Chondrocyte (in vitro differentiated cells): ENCODE results near the gene GNAQ. TPM values are rescaled to one million over a fixed set of nuclear protein-coding genes. Genes with fewer than 3 reads are reported as not detected.
A peak's percentile ranks its signal among the peaks of the same experiment; 100 is the strongest.
"Not testable (repeated sequence)": the region's sequence is repeated elsewhere in the genome, so short reads cannot be mapped to it uniquely, and the experiment has no call there.

Source experiments
- DNase-seq: peaks from one replicate; pipeline ENCODE4 v3.0.0; 2021; ENCODE audit warnings: mixed read lengths, low spot score
- H3K27ac Mint-ChIP-seq: one replicate; pipeline ENCODE4 v1.8.0; 2021; ENCODE audit warnings: mild to moderate bottlenecking, moderate library complexity, mixed read lengths; ENCODE audit not compliant: unreplicated experiment
- H3K27me3 Mint-ChIP-seq: 2 replicates; pipeline ENCODE4 v1.8.0; 2021; ENCODE audit warnings: low read depth, mixed read lengths
- H3K36me3 Mint-ChIP-seq: 2 replicates; pipeline ENCODE4 v1.8.0; 2021; ENCODE audit warnings: low read depth, mixed read lengths
- H3K4me1 Mint-ChIP-seq: 2 replicates; pipeline ENCODE4 v1.8.0; 2021; ENCODE audit warnings: low read depth, mild to moderate bottlenecking, mixed read lengths
- H3K4me3 Mint-ChIP-seq: one replicate; pipeline ENCODE4 v1.8.0; 2021; ENCODE audit warnings: mild to moderate bottlenecking, moderate library complexity, mixed read lengths; ENCODE audit not compliant: unreplicated experiment
- H3K9me3 Mint-ChIP-seq: 2 replicates; pipeline ENCODE4 v1.8.0; 2021; ENCODE audit warnings: low read depth, mixed read lengths
- CTCF ChIP-seq: fragments of 200-600 bp; sonication (generic); IDR thresholded peaks from 2 replicates; pipeline ENCODE4 v1.5.0; 2021; ENCODE audit warnings: antibody characterized with exemption, mild to moderate bottlenecking, moderate library complexity
- total RNA-seq: library from RNA; stranded (reverse); gene quantifications from 3 replicates; pipeline ENCODE4 v1.2.1, GENCODE V29; 2021

Gene GNAQ
- total RNA-seq, 1 donor from 2014 or later: 87.0 TPM

GRCh38 chr9:77864211-77864889 lies 167.3 kb downstream of the GNAQ start:
- no peak overlapping the region for H3K4me3 Mint-ChIP-seq
- no peaks in the 10 kb centered on the region for H3K27me3 Mint-ChIP-seq
- peak; percentile 29 for TF ChIP-seq CTCF
- no peak for DNase-seq
- H3K9me3 Mint-ChIP-seq: no peaks in the 10 kb centered on the region
- H3K4me1 Mint-ChIP-seq: peaks cover 5% of the 10 kb centered on the region
- peaks cover 12% of the 10 kb centered on the region for H3K36me3 Mint-ChIP-seq
- H3K27ac Mint-ChIP-seq: no peak overlapping the region

- DNase-seq, H3K4me3 Mint-ChIP-seq, H3K9me3 Mint-ChIP-seq, H3K4me1 Mint-ChIP-seq, H3K27ac Mint-ChIP-seq, H3K27me3 Mint-ChIP-seq: not testable (repeated sequence)
- peaks cover 12% of the 10 kb centered on the region for H3K36me3 Mint-ChIP-seq
Measured at GRCh38 chr9:77863638-77864037, 168.0 kb downstream of the GNAQ start.

- DNase-seq, H3K27ac Mint-ChIP-seq, H3K4me3 Mint-ChIP-seq, H3K9me3 Mint-ChIP-seq, H3K27me3 Mint-ChIP-seq: not testable (repeated sequence)
- peaks cover 17% of the 10 kb centered on the region for H3K4me1 Mint-ChIP-seq
- H3K36me3 Mint-ChIP-seq: peaks cover 12% of the 10 kb centered on the region
Measured at GRCh38 chr9:77860953-77861352, 170.7 kb downstream of the GNAQ start.

- peaks cover 3% of the 10 kb centered on the region for H3K36me3 Mint-ChIP-seq
- TF ChIP-seq CTCF: no peak
- no peak overlapping the region for H3K4me3 Mint-ChIP-seq
- DNase-seq: no peak
- H3K4me1 Mint-ChIP-seq: peaks cover 26% of the 10 kb centered on the region
- peaks cover 6% of the 10 kb centered on the region for H3K9me3 Mint-ChIP-seq
- no peak overlapping the region for H3K27ac Mint-ChIP-seq
- no peaks in the 10 kb centered on the region for H3K27me3 Mint-ChIP-seq
Measured at GRCh38 chr9:77857513-77858259, 173.9 kb downstream of the GNAQ start.

GRCh38 chr9:77856615-77857014 lies 175.0 kb downstream of the GNAQ start:
- Mint-ChIP-seq H3K4me1 (peaks cover 26% of the 10 kb centered on the region), H3K9me3 (peaks cover 6% of the 10 kb centered on the region), H3K27ac (peak overlapping the region; percentile 24), H3K4me3 (no peak overlapping the region), H3K27me3 (no peaks in the 10 kb centered on the region), H3K36me3 (peaks cover 3% of the 10 kb centered on the region)
- DNase-seq: no peak
- no peak for TF ChIP-seq CTCF

- Mint-ChIP-seq H3K36me3 (no peaks in the 10 kb centered on the region), H3K27me3 (no peaks in the 10 kb centered on the region), H3K4me3 (no peak overlapping the region), H3K4me1 (peaks cover 26% of the 10 kb centered on the region), H3K27ac (peak overlapping the region; percentile 15), H3K9me3 (peaks cover 6% of the 10 kb centered on the region)
- TF ChIP-seq CTCF: no peak
- no peak for DNase-seq
Measured at GRCh38 chr9:77854916-77855311, 176.7 kb downstream of the GNAQ start.
